Amniotic stem cell (primary cell): ENCODE results near the gene MYO1E.
"Not testable (repeated sequence)": the region's sequence is repeated elsewhere in the genome, so short reads cannot be mapped to it uniquely, and the experiment has no call there.

Experiments used
- DNase-seq: peaks from one replicate; lab custom pipeline; 2025; lab: John Stamatoyannopoulos, UW

Gene MYO1E

DNA sequence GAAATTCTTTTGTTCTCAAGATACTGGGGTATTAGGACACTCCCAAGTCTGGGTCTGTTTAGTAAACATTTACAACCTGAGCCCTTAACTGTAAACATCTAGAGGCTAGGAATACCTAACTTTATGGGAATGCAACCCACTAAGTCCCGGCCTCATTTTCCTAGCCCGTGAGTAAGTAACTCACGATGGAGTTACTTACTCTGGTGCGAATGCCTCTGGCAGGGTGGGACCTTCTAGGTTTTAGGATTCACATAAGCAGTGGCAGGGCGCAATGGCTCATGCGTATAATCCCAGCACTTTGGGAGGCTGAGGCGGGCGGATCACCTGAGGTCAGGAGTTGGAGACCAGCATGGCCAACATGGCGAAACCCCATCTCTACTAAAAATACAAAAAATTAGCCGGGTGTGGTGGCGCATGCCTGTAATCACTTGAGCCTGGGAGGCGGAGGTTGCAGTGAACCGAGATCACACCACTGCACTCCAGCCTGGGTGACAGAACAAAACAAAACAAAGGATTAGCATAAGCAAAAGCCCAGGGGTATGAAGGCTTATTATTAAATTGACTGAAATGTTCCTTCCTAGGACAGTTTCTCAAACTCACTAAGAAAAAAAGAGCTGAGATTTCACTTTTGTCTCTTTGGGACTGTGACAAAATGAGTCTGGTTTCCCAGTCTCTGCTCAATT is 14.7 kb upstream of the MYO1E start:
- DNase-seq = not testable (repeated sequence)

DNA sequence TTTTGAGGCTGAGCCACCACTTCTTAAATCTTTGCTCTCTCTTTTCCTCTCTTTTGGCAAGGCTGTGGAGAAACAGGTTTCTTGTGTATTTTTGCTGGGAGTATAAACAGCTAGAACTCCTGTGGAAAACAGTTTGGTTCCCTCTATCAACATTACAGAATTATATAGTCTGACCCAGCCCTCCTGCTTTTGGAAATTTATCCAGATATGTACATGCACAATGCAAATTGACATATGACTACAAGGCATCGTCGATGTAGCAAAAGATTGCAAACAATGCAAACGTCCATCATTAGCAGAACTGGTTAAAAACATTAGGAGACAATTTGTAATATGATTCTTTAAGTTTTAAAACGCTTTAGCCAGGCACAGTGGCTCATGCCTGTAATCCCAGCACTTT is 12.5 kb upstream of the MYO1E start:
- no peak for DNase-seq

DNA sequence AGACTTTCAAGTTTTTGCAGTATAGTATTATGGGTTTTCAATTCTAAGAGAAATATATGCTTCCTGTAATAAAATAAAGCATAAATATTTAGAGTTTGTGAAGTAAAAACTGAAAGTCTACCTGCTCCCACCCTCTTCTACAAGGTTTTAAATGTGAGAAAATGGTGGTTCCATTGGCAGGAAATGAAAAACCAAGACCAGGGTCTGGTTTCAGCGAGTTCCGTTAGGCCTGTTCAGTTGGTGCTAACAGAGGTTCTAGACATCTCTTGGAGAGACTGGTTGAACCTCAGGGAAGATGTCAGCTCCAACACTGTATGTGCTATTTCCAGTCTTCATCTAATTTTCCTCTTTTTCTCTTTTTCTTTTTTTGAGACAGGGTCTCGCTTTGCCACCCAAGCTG is 11.8 kb upstream of the MYO1E start:
- DNase-seq = no peak

DNA sequence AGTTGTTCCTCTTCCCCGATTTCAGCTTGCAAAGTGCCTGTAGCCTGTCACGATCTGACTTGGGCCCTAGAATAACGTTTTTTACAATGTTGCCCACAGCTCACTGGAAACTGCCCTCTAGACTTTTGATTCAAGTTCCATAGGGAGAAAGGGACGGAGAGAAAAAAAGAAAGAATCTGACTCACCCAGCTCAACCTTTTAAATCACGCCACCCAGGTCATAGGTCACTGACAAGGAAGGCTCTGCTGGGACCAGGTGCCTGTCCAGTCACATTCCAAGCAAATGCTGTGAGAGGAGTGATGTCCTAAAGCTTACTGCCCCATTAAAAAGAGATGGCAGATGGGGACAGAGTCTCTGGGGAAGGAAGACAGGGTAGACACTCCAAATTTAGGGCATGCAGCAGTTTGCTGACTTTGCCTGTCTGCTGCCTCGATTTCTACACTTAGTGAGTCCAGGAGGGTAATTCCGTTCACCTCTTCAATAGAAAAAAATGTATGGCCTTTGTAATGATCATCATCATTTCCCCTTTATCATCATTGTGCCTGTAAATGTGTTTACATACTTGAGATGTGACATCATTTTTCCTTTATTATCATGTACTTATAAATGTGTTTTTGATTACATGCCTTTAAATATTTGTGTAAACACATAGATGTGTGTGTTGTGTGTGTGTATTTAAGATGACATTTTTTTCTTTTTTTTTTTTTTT is 8.4 kb upstream of the MYO1E start:
- no peak for DNase-seq

GRCh38 chr15:59379531-59379930 is 6.9 kb upstream of the MYO1E start:
- no peak for DNase-seq

GRCh38 chr15:59378855-59379254 is 6.2 kb upstream of the MYO1E start:
- DNase-seq = no peak

- DNase-seq = no peak
Observed at GRCh38 chr15:59377924-59378323, 5.3 kb upstream of the MYO1E start.

DNA sequence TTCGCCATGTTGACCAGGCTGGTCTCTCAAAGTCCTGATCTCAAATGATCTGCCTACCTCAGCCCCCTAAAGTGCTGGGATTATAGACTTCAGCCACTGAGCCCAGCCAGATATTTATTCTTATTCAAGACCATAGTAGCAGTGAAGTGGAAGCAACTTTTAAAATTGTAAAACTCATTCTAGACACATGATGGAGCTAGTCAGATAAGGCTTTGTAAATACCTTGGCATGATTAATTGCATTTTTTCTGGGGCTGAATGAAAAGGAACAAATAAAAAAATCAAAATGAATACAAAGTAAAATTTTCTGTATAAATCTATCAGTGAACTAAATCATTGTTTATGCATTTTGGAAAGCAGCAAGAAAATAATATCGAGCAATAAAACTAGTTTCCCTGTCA is 4.1 kb upstream of the MYO1E start:
- DNase-seq = no peak

- DNase-seq = no peak
Observed at GRCh38 chr15:59373215-59373614, 544 bp upstream of the MYO1E start.

DNA sequence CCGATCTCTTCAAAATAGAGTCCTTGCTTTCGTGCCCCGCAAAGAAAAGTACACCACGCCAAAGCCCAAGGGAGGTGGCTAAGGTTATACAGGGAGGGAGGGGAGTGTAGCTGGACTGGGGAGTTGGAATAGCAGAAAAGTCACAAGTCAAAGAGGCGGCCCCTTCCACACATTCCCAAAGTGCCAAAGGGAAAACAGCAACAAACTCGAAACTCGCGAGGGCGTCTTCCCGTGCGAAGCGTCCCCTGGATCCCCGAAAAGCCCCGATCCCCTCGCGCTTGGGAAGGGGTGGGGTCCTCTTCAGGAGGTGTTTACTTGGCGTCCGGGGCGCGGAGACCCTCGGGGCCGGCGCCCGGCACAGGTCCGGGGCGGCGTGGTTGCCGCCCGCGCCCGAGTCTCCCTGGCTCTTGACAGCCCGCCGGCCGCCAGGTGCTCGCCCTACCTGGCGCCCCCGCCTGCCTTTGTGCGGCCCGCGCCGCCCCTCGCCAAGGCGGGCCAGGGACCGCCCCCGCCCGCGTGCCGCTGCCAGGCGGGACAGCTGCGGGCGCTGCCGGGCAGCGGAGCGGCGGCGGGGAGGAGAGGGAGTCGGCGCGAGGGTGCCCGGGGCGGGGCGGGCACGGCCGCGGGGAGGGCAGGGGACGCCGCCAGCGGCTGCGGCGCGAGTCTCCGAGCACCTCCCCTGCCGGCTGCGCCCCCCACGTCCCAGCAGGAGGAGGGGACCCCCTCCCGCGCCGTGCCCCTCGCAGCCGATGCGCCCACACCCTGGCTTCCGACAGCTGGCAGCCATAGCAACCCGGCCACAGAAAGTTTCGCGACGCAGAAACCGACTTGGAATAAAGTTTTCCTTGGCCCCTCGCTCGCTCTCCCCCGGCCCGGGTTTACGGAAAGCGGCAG is 966 bp downstream of the MYO1E start:
- DNase-seq = no peak

DNA sequence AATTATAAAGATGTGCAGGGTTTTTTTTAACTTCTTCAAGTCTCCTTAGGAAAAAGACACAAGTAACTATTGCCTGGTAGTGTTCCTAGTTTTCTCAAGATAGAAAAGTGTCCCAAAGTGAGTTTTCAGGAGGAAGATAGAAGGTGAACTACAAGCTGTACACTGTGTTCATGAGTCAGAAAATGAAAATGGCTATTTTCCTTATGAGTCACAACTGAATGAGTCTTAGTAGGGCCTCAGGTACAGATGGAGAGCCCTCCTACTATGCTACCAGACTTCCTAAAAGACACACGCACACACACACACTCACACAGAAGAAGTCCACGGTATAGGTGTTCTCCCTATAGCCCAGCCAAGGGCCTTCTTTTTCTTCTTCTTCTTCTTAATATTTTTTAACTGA is 3.1 kb downstream of the MYO1E start:
- no peak for DNase-seq

DNA sequence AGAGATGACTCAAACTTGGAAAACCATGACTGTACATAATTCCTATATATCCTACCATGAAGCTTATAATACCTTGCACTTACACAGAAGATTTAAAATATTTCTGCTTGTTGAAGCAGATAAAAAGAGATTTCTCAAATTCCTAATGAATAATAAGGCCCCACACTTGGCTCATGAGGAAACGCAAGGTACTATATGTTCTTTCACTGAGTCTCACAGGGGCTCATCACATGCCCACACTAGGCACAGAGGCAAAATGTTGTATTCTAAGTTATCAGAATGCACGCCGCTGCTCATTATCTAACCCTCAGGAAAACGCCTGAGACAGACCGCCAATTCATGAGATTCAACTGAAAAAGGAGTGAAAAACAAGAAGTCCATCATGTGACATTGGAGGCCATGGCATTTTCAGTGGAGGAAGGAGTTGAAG is 5.6 kb downstream of the MYO1E start:
- DNase-seq = no peak

DNA sequence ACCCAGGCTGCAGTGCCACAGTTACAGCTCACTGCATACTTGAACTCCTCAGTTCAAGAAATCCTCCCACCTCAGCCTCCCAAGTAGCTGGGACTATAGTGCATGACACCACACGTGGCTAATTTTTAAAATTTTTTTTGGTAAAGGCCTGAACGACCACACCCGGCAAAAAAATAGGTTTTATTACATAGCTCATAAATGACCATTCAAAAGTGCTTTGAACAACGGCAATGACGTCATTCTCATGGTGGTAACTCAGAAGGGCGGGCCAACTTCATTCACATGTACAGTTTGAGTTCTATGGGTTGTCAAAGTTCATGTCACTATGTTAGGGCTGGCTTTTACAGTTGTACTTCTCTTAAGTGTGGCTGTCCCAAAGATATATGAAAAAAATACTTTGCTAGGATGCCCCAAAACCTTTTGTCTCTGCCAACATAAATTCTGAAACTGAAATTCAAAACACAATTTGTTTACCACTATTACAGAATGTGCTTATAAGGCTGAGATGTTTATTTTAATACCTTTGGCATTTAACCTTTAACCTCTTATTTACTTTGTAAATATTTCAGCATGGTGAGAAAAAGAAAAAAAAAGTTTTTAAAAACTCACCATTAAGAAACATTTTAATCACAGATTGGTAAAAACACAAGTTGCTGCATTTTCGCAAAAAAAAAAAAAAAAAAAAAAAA is 6.2 kb downstream of the MYO1E start:
- DNase-seq = no peak

GRCh38 chr15:59364248-59364647 is 8.4 kb downstream of the MYO1E start:
- no peak for DNase-seq

DNA sequence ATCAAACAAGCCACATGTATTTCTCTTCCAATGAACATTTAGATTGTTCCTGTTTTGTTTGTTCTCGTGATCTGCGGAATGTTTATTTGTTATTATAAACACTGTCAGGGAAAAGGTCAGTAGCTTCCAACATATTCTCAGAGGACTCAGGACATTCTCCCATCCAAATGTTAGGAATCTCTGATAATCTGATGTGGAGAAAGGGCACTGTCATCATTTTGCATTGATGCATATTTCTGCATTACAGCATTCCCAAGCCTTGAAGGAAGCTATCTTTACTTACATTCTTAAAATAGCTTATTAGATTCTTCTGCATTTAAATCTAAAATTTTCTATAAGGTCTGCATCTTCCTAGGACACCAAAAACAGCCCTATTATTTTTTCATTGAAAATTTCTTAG is 10.3 kb downstream of the MYO1E start:
- no peak for DNase-seq

DNA sequence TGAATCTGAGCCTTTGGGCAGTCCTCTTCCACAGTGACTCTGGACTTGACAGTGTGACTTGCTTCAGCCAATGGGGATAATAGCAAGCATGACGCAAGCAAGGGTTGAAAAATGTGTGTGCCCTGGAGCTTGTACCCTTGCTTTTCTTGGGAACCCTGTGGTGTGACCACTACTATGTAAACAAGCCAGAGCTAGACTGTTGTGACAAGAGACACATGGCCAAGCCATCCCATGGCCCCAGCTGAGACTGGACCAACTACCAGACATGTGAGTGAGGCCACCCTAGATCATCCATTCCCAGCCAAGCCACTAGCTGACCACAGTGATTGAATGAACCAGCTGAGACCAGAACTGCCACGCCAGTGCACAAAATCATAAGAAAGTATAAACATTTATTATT is 11.8 kb downstream of the MYO1E start:
- DNase-seq = no peak

DNA sequence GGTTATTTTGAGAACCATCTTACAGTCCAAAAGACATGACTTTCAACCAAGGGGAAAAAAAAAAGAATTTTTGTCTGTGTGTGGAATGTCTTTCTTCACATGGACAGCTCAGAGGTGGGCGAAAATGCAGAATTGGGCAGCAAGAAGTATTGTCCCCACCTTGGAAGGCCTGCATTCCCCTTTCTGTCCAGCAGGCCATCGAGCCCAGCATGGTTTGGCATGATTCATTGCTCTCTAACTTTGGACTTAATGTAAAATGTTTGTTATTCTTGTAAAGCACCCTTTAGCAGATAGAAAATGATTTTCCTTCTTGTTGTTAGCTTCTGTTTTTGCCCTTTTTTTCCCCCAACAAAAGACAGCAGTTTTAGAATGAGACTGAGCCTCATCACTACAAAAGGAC is 12.4 kb downstream of the MYO1E start:
- no peak for DNase-seq

DNA sequence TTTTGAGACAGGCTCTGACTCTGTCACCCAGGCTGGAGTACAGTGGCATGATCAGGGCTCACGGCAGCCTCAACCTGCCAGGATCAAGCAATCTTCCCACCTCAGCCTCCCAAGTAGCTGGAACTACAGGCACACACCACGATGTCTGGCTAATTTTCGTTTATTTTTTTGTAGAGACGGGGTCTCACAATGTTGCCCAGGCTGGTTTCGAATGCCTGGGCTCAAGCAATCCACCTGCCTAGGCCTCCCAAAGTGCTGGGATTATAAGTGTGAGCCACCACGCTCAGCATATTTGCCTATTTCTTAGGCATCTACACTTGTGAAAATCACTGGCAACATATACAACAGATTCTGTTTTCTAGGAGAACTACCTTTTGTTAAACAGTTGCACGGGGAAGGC is 16.9 kb downstream of the MYO1E start:
- DNase-seq = no peak

GRCh38 chr15:59354417-59355031 is 18.1 kb downstream of the MYO1E start:
- no peak for DNase-seq

DNA sequence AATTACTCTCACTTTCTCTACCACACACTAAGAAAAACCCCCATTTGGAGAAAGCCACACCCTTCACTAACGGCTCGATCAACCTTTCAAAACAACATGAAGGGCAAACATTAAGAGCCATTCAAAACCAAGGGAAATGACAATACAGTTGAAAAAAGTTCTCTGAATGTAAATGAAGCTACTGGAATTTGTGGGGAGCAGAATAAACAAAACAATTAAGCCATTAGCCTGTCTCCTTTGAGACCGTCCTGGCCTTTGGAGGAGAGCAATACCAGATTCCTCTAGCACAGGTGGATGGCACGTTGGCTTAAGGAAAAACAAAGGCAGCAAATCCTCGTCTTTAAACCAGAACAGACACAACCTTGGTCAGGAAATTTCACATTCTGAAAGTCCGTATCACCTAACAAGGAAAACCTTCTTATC is 18.7 kb downstream of the MYO1E start:
- DNase-seq = no peak

DNA sequence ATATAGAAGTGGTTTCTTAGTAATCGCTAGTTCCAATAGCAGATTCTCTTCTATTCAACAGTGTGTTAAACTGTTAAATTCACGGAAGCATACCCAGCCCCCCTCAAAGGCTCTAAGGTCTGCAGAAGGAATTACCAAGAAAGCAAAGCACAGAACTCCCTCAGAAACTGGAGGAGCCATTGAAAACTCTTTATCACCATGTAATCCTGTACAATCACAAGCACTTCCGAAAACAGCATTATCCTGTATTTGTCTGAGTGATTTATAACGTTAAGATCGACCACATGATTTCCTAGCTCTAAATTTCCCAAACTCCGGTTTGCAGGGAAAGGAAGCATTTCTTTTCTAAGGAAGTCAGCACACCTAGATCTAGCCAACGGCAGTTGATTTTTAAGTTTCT is 20.0 kb downstream of the MYO1E start:
- no peak for DNase-seq

- DNase-seq = no peak
Observed at GRCh38 chr15:59352189-59352588, 20.5 kb downstream of the MYO1E start.
